NOMO-1 treated with DMSO at 0.1 percent for 48 hours (cell line): Measurements from ENCODE around the gene LYRM7.
"Not testable (repeated sequence)": the region's sequence is repeated elsewhere in the genome, so short reads cannot be mapped to it uniquely, and the experiment has no call there.

Source experiments
- DNase-seq: peaks from one replicate; lab custom pipeline; 2025; ENCODE audit not compliant: unreplicated experiment; lab: John Stamatoyannopoulos, UW

The LYRM7 gene

GRCh38 chr5:131170540-131171275, at the start of gene LYRM7:
Gene LYRM7, plus strand, starts transcription at chr5:131170944. Its CDS starts 77 bp downstream, at chr5:131171021.
- peak; percentile 100 for DNase-seq

- not testable (repeated sequence) for DNase-seq
Observed at GRCh38 chr5:131127244-131127643, 43.5 kb upstream of the LYRM7 start.

- no peak for DNase-seq
Observed at GRCh38 chr5:131129306-131129705, 41.4 kb upstream of the LYRM7 start.

- not testable (repeated sequence) for DNase-seq
Observed at GRCh38 chr5:131133091-131133490, 37.7 kb upstream of the LYRM7 start.

- DNase-seq = not testable (repeated sequence)
Observed at GRCh38 chr5:131138406-131138805, 32.3 kb upstream of the LYRM7 start.

GRCh38 chr5:131139321-131139720, 31.4 kb upstream of the LYRM7 start:
- DNase-seq = no peak

- DNase-seq = peak; percentile 29
Observed at GRCh38 chr5:131142970-131143617, 27.6 kb upstream of the LYRM7 start.

- DNase-seq = no peak
Observed at GRCh38 chr5:131147258-131147657, 23.5 kb upstream of the LYRM7 start.

- DNase-seq = no peak
Observed at GRCh38 chr5:131148835-131149234, 21.9 kb upstream of the LYRM7 start.

- DNase-seq = no peak
Observed at GRCh38 chr5:131150408-131150807, 20.3 kb upstream of the LYRM7 start.

- DNase-seq = no peak
Observed at GRCh38 chr5:131151216-131151615, 19.5 kb upstream of the LYRM7 start.

- no peak for DNase-seq
Observed at GRCh38 chr5:131156385-131156784, 14.4 kb upstream of the LYRM7 start.

- DNase-seq = no peak
Observed at GRCh38 chr5:131156957-131157356, 13.8 kb upstream of the LYRM7 start.

GRCh38 chr5:131160134-131160533, 10.6 kb upstream of the LYRM7 start:
- DNase-seq = no peak

- DNase-seq = peak; percentile 46
Observed at GRCh38 chr5:131163276-131164119, 7.2 kb upstream of the LYRM7 start.

- DNase-seq = peak; percentile 79
Observed at GRCh38 chr5:131164191-131165118, 6.3 kb upstream of the LYRM7 start.

- DNase-seq = peak; percentile 90
Observed at GRCh38 chr5:131165119-131165727, 5.5 kb upstream of the LYRM7 start, which contains the start of gene HINT1. Gene HINT1, minus strand, starts transcription at chr5:131165256. Its CDS starts 51 bp downstream, at chr5:131165205.

- DNase-seq = no peak
Observed at GRCh38 chr5:131167615-131168014, 3.1 kb upstream of the LYRM7 start.

GRCh38 chr5:131169810-131170539, 769 bp upstream of the LYRM7 start:
- DNase-seq = no peak
